Stimulated activated effector memory CD8-positive, alpha-beta T cell treated with anti-CD3 and anti-CD28 coated beads, Interleukin-12 subunit alpha, Interleukin-12 subunit beta, amount 100 ng/mL, for 72 hours (primary cell): ENCODE results near the gene SLC22A6.

Experiments
- ATAC-seq: fragments of 150-1000 bp; cut with Tn5 transposase; 2 replicates; pipeline ENCODE4 v1.10.0; 2021
- DNase-seq, 2 donors: peaks; one replicate each; pipeline ENCODE4 v3.0.0; 2021 to 2022; ENCODE audit warnings: low spot score in 2 of 2
- H3K27ac Mint-ChIP-seq: one replicate; pipeline ENCODE4 v1.8.0; 2022; ENCODE audit warnings: mild to moderate bottlenecking, mixed read lengths
- H3K36me3 Mint-ChIP-seq: one replicate; pipeline ENCODE4 v1.8.0; 2022; ENCODE audit warnings: mild to moderate bottlenecking, mixed read lengths
- H3K4me1 Mint-ChIP-seq: one replicate; pipeline ENCODE4 v1.8.0; 2022; ENCODE audit warnings: mixed read lengths
- H3K4me3 Mint-ChIP-seq: one replicate; pipeline ENCODE4 v1.8.0; 2022; ENCODE audit warnings: mild to moderate bottlenecking, mixed read lengths
- H3K9me3 Mint-ChIP-seq: one replicate; pipeline ENCODE4 v1.8.0; 2022; ENCODE audit warnings: mixed read lengths

The SLC22A6 gene

DNA sequence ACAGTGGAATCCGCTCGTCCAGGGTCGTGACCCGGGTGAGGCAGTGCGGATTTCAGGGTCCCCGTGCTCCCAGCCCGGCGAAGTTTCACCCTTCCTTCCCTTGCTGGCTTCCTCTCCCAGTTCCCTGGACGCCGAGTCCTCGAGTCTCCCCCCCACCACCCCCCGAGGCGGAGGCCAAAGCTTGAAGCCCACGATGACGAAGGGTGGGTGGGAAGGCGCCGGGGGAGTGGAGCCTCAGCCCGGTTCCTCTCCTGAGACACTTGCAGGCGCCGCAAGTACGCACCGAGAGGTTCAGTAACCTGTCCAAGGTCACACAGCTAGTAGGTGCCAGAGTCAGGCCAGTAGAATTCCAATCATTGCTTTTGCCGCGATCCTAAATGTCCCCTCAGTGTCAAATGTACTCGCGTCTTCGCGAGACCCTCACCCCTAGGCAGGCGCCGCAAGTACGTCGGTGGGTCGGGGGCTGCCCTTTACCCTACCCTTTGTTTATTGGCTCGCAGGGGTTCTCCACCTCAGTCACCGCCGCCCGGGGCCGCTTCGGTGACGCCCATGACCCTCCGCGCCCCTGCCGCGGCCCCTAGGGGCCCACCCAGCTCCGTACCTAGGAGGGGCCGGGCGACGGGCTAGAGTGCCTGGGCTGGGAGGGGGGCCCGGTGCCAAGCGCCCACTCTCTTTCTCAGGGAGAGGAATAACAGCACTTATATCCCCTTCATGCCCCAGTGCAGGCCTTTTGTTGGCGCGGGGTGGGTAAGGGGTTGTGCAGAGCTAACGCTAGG, 57.9 kb downstream of the SLC22A6 start:
- DNase-seq (no peak), ATAC-seq (no peak)
- Mint-ChIP-seq H3K4me3 (peak overlapping the region; percentile 58), H3K36me3 (no peaks in the 10 kb centered on the region), H3K4me1 (peaks cover 32% of the 10 kb centered on the region), H3K9me3 (no peaks in the 10 kb centered on the region), H3K27ac (no peak overlapping the region)
